ENCODE results near the gene MRPS34.

MRPS34 gene

GRCh38 chr16:1768767-1769401 is 4.0 kb downstream of the MRPS34 start:
- DNase-seq, result no peak

GRCh38 chr16:1768061-1768766 is 4.7 kb downstream of the MRPS34 start:
- no peak for DNase-seq

GRCh38 chr16:1767116-1767994 is 5.6 kb downstream of the MRPS34 start:
- no peak for DNase-seq

GRCh38 chr16:1766701-1767100 is 6.2 kb downstream of the MRPS34 start:
- DNase-seq, result no peak

- no peak for DNase-seq
Measured at GRCh38 chr16:1766231-1766630, 6.7 kb downstream of the MRPS34 start.

- no peak for DNase-seq
Measured at GRCh38 chr16:1765826-1766225, 7.1 kb downstream of the MRPS34 start.

GRCh38 chr16:1764971-1765370 is 8.0 kb downstream of the MRPS34 start:
- no peak for DNase-seq

GRCh38 chr16:1763521-1764511 is 9.1 kb downstream of the MRPS34 start:
- DNase-seq, result no peak

- DNase-seq, result no peak
Measured at GRCh38 chr16:1762879-1763520, 9.9 kb downstream of the MRPS34 start.

GRCh38 chr16:1762196-1762878 is 10.6 kb downstream of the MRPS34 start:
- DNase-seq, result peak; percentile 37

GRCh38 chr16:1761751-1762150 is 11.2 kb downstream of the MRPS34 start:
- DNase-seq, result no peak

- DNase-seq, result no peak
Measured at GRCh38 chr16:1760911-1761310, 12.0 kb downstream of the MRPS34 start.

GRCh38 chr16:1759511-1759910 is 13.4 kb downstream of the MRPS34 start:
- DNase-seq, result no peak

GRCh38 chr16:1758923-1759322 is 14.0 kb downstream of the MRPS34 start:
- no peak for DNase-seq

GRCh38 chr16:1757714-1758461 is 15.0 kb downstream of the MRPS34 start:
- no peak for DNase-seq

GRCh38 chr16:1754204-1754603 is 18.7 kb downstream of the MRPS34 start:
- no peak for DNase-seq

GRCh38 chr16:1752853-1753252 is 20.1 kb downstream of the MRPS34 start:
- no peak for DNase-seq

- DNase-seq, result no peak
Measured at GRCh38 chr16:1751946-1752345, 21.0 kb downstream of the MRPS34 start.

GRCh38 chr16:1749152-1750117 is 23.5 kb downstream of the MRPS34 start:
- no peak for DNase-seq

All from NCI-H524 treated with DMSO at 0.1 percent for 48 hours (cell line).